Hepatocyte (in vitro differentiated cells): ENCODE measurements around the gene E2F3. TPM values are rescaled to one million over a fixed set of nuclear protein-coding genes. Genes with fewer than 3 reads are reported as not detected.

Experiments
- DNase-seq: peaks from one replicate; pipeline ENCODE4 v3.0.0-alpha.2; 2016; ENCODE audit warnings: low spot score
- H2AFZ ChIP-seq: fragments of 200-600 bp; sonication (generic); 2 replicates; pipeline ENCODE4 v1.6.0; 2016; ENCODE audit warnings: antibody characterized with exemption, mild to moderate bottlenecking
- H3K27ac ChIP-seq: fragments of 200-600 bp; sonication (generic); 2 replicates; pipeline ENCODE4 v1.5.1; 2016; ENCODE audit warnings: mild to moderate bottlenecking
- H3K27me3 ChIP-seq: fragments of 200-600 bp; sonication (generic); 2 replicates; pipeline ENCODE4 v1.6.1; 2016
- H3K36me3 ChIP-seq: fragments of 200-600 bp; sonication (generic); replicated peaks from 2 replicates; pipeline ENCODE4 v1.5.1; 2016; ENCODE audit warnings: low read depth; ENCODE audit not compliant: insufficient read depth
- H3K4me1 ChIP-seq: fragments of 200-600 bp; sonication (generic); 2 replicates; pipeline ENCODE4 v1.5.1; 2016; ENCODE audit warnings: mild to moderate bottlenecking, moderate library complexity; ENCODE audit not compliant: insufficient read depth
- H3K4me2 ChIP-seq: fragments of 200-600 bp; sonication (generic); 2 replicates; pipeline ENCODE4 v1.6.0; 2016
- H3K4me3 ChIP-seq: fragments of 200-600 bp; sonication (generic); 2 replicates; pipeline ENCODE4 v1.5.1; 2016; ENCODE audit warnings: mild to moderate bottlenecking
- H3K79me2 ChIP-seq: fragments of 200-600 bp; sonication (generic); 2 replicates; pipeline ENCODE4 v1.6.0; 2017; ENCODE audit warnings: mild to moderate bottlenecking
- H3K9me2 ChIP-seq: fragments of 200-600 bp; sonication (generic); replicated peaks from 2 replicates; pipeline ENCODE4 v1.6.0; 2017; ENCODE audit warnings: mild to moderate bottlenecking; ENCODE audit not compliant: insufficient read depth
- H3K9me3 ChIP-seq: fragments of 200-600 bp; sonication (generic); 2 replicates; pipeline ENCODE4 v1.5.1; 2016; ENCODE audit warnings: low read depth, mild to moderate bottlenecking
- H4K20me1 ChIP-seq: fragments of 200-600 bp; sonication (generic); 2 replicates; pipeline ENCODE4 v1.6.0; 2016; ENCODE audit warnings: mild to moderate bottlenecking; ENCODE audit not compliant: insufficient read depth, poor library complexity, severe bottlenecking
- EZH2 ChIP-seq: fragments of 200-600 bp; sonication (generic); IDR thresholded peaks from 2 replicates; pipeline ENCODE4 v1.6.1; 2016; ENCODE audit warnings: antibody characterized with exemption, mild to moderate bottlenecking, borderline replicate concordance
- EZH2phosphoT487 ChIP-seq: fragments of 200-600 bp; sonication (generic); IDR thresholded peaks from one replicate; pipeline ENCODE4 v1.6.1; 2018; ENCODE audit warnings: antibody characterized with exemption, mild to moderate bottlenecking, low read depth, moderate library complexity; ENCODE audit not compliant: unreplicated experiment, severe bottlenecking
- WGBS: methylation state at CpG from one replicate; pipeline ENCODE4 v1.1.6; 2016; ENCODE audit warnings: low lambda C conversion rate; ENCODE audit errors: missing lambda C conversion rate; 5-methylcytosine and 5-hydroxymethylcytosine counted together
- polyA plus RNA-seq: library from polyadenylated mRNA; unstranded; fragments of >200 nt; fragmentation: Nextera tagmentation; extraction: Ambion mirVana; gene quantifications from 2 replicates; pipeline ENCODE4 v1.2.1, GENCODE V29; 2016
- total RNA-seq: library from RNA; depleted of rRNA; stranded (reverse); fragments of >200 nt; gene quantifications from 2 replicates; pipeline ENCODE4 v1.2.3, GENCODE V29; 2014
- TF ChIP-seq, protein P1 (sequence below): fragments of 200-600 bp; sonication (generic); IDR thresholded peaks from 2 replicates; pipeline ENCODE4 v1.5.1; 2016; ENCODE audit warnings: antibody characterized with exemption, mild to moderate bottlenecking; ENCODE audit not compliant: poor library complexity

The E2F3 gene
- total and polyA plus RNA-seq, 2 experiments from 2014 or later: 8.4 to 13.3 TPM

- Histone ChIP-seq H3K36me3 (no peaks in the 10 kb centered on the region), H4K20me1 (no peaks in the 10 kb centered on the region), H3K27me3 (no peaks in the 10 kb centered on the region), H3K9me2 (no peaks in the 10 kb centered on the region), H3K79me2 (peaks cover 89% of the 10 kb centered on the region), H3K4me3 (no peak overlapping the region), H3K4me1 (peaks cover 15% of the 10 kb centered on the region), H2AFZ (no peak overlapping the region), H3K4me2 (peak overlapping the region; percentile 19), H3K27ac (no peak overlapping the region), H3K9me3 (no peaks in the 10 kb centered on the region)
- TF ChIP-seq EZH2phosphoT487 (no peak), EZH2 (no peak)
- TF ChIP-seq, protein P1, sequence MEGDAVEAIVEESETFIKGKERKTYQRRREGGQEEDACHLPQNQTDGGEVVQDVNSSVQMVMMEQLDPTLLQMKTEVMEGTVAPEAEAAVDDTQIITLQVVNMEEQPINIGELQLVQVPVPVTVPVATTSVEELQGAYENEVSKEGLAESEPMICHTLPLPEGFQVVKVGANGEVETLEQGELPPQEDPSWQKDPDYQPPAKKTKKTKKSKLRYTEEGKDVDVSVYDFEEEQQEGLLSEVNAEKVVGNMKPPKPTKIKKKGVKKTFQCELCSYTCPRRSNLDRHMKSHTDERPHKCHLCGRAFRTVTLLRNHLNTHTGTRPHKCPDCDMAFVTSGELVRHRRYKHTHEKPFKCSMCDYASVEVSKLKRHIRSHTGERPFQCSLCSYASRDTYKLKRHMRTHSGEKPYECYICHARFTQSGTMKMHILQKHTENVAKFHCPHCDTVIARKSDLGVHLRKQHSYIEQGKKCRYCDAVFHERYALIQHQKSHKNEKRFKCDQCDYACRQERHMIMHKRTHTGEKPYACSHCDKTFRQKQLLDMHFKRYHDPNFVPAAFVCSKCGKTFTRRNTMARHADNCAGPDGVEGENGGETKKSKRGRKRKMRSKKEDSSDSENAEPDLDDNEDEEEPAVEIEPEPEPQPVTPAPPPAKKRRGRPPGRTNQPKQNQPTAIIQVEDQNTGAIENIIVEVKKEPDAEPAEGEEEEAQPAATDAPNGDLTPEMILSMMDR: no peak
- WGBS: 55% methylated on average over 2 of the region's 2 CpGs
- peak; percentile 19 for DNase-seq
Observed at GRCh38 chr6:20448828-20449227, 47.1 kb downstream of the E2F3 start.

GRCh38 chr6:20454204-20454824 is 52.6 kb downstream of the E2F3 start:
- no peak overlapping the region for H3K4me2 ChIP-seq
- H3K36me3 ChIP-seq: no peaks in the 10 kb centered on the region
- no peak for TF ChIP-seq EZH2
- no peak for TF ChIP-seq EZH2phosphoT487
- TF ChIP-seq, protein P1: no peak
- peaks cover 7% of the 10 kb centered on the region for H3K4me1 ChIP-seq
- H4K20me1 ChIP-seq: no peaks in the 10 kb centered on the region
- H3K9me3 ChIP-seq: no peaks in the 10 kb centered on the region
- peak; percentile 10 for DNase-seq
- no peaks in the 10 kb centered on the region for H3K27me3 ChIP-seq
- H3K79me2 ChIP-seq: peaks cover 87% of the 10 kb centered on the region
- peak overlapping the region; percentile 33 for H3K27ac ChIP-seq
- H3K4me3 ChIP-seq: no peak overlapping the region
- 83% methylated on average over 4 of the region's 4 CpGs for WGBS
- H3K9me2 ChIP-seq: no peaks in the 10 kb centered on the region
- no peak overlapping the region for H2AFZ ChIP-seq

DNA sequence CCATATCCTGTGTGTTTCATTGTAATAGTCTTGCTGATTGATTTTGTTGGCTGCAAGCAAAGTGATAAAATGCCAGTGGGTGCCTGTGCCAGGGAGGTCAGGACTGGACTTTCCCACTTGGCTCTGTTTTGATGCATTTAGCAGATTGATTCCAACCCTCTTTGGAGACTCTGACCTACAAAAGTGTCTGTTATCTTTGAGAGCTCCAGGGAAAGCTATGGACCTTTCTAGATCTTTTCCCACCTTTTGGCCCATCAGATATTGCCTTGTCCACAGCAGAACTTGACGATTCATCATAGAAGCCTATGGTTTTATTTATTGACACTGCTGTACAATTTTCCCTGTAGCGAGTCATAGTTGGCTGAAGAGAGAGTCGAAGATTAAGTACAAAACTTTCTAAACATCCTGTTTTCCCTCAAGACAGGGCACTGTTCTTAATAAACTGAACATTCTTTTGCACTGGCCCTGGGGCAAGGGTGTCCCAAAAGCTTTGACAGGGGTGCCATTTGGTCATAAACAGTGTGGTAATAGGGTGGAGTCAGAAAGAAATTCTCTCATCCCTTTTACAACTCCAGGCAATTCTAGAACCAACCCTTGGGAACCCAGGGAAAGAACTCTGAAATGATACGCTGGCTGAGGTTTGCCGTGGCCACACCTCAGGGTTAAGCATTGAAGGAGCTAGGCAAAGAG is 53.7 kb downstream of the E2F3 start:
- no peaks in the 10 kb centered on the region for H4K20me1 ChIP-seq

More for the DNA sequence above, 53.7 kb downstream of the E2F3 start:
- no peak overlapping the region for H3K4me2 ChIP-seq
- H3K9me3 ChIP-seq: no peaks in the 10 kb centered on the region
- H3K4me1 ChIP-seq: peaks cover 7% of the 10 kb centered on the region
- DNase-seq: no peak
- TF ChIP-seq, protein P1: no peak
- TF ChIP-seq EZH2 (no peak), EZH2phosphoT487 (no peak)
- H3K4me3 ChIP-seq: no peak overlapping the region
- WGBS: 75% methylated on average over 5 of the region's 5 CpGs
- no peaks in the 10 kb centered on the region for H3K27me3 ChIP-seq
- no peak overlapping the region for H3K27ac ChIP-seq
- no peaks in the 10 kb centered on the region for H3K36me3 ChIP-seq
- peaks cover 79% of the 10 kb centered on the region for H3K79me2 ChIP-seq
- H3K9me2 ChIP-seq: no peaks in the 10 kb centered on the region
- H2AFZ ChIP-seq: no peak overlapping the region
